Right lobe of liver (tissue), 4 donors: Measurements from ENCODE around the gene WDR13.

Experiments used
- CTCF ChIP-seq, 4 donors: fragments of 200-600 bp in 3 of 4; fragments of 450-650 bp in 1 of 4; IDR thresholded peaks; one replicate each; pipeline versions ENCODE4 v1.5.1 to v1.8.0; 2016 to 2022; ENCODE audit warnings: antibody characterized with exemption in 4 of 4, mild to moderate bottlenecking in 2 of 4
- POLR2A ChIP-seq: fragments of 450-650 bp; IDR thresholded peaks from one replicate; pipeline ENCODE4 v1.6.1; 2017; ENCODE audit warnings: antibody characterized with exemption, mild to moderate bottlenecking
- donor health status: DM: no; HTN: no; CAD: no.
- donor health status: DM: no; HTN: no; CAD: no.
- donor health status: DM: no; HTN: yes; CAD: no.

GRCh38 chrX:48579259-48579658 lies 18.0 kb upstream of the WDR13 start:
- TF ChIP-seq POLR2A (no peak), CTCF (IDR thresholded peaks at IDR 0.05) (no peak)
